NB4 (cell line): Measurements from ENCODE around the gene LCE2A.

Source experiments
- DNase-seq: peaks from one replicate; pipeline ENCODE4 v3.0.0; 2010; ENCODE audit warnings: low read depth
- H3K4me3 ChIP-seq: one replicate; pipeline ENCODE4 v1.5.1; 2011; ENCODE audit warnings: mild to moderate bottlenecking, low read depth, low read length, moderate library complexity
- CTCF ChIP-seq: IDR thresholded peaks from one replicate; pipeline ENCODE4 v1.5.1; 2012; ENCODE audit warnings: low read depth, low read length
- MAX ChIP-seq: IDR thresholded peaks from 2 replicates; pipeline ENCODE4 v1.6.1; 2011; ENCODE audit warnings: low read depth, low read length
- MYC ChIP-seq: IDR thresholded peaks from 2 replicates; pipeline ENCODE4 v1.6.1; 2011; ENCODE audit warnings: low read depth, low read length
- POLR2A ChIP-seq: IDR thresholded peaks from 2 replicates; pipeline ENCODE4 v1.6.1; 2011; ENCODE audit warnings: mild to moderate bottlenecking; ENCODE audit not compliant: insufficient read length; ENCODE audit errors: extremely low read depth

The LCE2A gene

GRCh38 chr1:152737997-152738396, 39.9 kb downstream of the LCE2A start:
- TF ChIP-seq MAX, result no peak
- no peak for TF ChIP-seq CTCF
- no peak for TF ChIP-seq MYC
- TF ChIP-seq POLR2A, result no peak
- DNase-seq, result no peak
- H3K4me3 ChIP-seq, result no peak overlapping the region

- no peak for DNase-seq
- TF ChIP-seq POLR2A (no peak), MAX (no peak), MYC (no peak), CTCF (no peak)
- H3K4me3 ChIP-seq, result no peak overlapping the region
Observed at GRCh38 chr1:152739841-152740240, 41.7 kb downstream of the LCE2A start.

DNA sequence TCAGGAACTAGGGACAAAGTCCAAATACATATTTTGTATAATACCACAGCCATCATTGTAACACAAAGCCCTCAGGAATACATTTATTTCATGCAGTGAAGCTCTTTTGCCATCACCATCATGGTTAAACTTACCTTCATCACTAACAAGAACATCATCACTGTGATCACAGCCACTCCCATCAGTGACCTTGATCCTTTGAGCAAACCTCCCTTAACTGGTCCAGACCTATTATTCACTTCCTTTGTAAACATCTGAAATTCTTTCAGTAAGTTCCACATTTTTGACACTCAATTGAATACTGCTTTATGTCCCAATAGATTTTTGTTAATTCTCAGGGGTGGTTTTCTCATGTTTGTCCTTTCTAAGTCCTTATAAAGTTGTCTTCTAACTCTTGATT, 43.5 kb downstream of the LCE2A start:
- TF ChIP-seq MYC (no peak), POLR2A (no peak), MAX (no peak), CTCF (no peak)
- no peak for DNase-seq
- no peak overlapping the region for H3K4me3 ChIP-seq

DNA sequence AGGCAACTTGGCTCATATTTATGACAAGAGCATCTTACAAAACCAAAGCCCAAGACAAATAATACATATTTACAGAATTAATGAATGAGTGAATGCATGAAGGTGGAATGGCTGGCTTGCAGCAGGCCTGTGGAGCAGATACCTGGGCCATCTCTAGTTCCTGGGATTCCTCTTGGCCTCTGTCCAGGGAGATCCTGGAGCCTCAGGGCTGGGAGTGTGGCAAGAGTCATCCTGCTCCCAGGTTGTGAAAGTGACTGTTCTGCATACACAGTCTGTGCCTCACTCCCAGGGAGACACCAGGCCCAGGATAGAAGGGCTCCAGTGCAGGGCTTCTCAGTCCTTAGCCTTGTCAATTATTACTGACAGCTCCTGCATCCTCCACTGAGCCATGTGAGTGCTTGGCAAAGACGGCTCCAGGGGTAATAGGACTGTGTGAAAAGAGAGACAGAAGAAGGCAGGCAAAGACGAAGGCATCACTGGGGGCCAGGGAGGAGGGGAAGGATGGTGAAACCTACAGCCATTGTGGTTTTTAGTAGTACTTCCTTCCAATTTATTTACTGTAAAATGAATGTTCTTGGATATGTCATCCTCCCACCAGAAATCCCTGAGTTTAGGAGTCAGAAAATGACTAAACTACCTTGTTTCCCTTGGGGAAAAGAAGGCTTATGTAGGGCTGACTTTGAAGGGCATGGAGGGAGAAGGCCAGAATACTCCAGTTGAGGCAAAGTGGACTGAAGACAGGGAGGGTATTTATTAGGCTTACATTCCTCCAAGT, 45.4 kb downstream of the LCE2A start:
- DNase-seq, result no peak
- no peak overlapping the region for H3K4me3 ChIP-seq

DNA sequence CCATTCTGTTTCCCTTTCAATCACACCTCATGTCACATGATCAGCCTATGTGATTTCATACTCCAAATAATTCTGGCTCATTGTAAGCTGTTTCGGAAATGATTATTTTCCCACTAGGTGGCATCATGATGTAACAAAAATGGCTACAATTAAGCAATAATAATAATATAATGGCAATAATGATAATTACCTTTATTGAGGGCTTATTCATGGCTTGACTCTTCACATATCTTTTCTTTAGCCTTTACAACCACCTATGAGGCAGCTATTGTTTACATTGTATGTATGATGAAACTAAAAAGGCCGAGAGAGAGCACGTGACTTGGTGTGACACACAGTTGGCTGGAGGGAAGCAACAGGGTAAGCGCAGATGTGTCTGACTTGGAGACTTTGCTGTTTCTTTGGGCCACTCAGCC, 47.2 kb downstream of the LCE2A start:
- peak; percentile 28 for DNase-seq
- no peak overlapping the region for H3K4me3 ChIP-seq
- TF ChIP-seq MAX (peak; percentile 88), CTCF (no peak), POLR2A (no peak), MYC (no peak)

More for the DNA sequence above, 45.4 kb downstream of the LCE2A start:
- TF ChIP-seq MAX (no peak), MYC (no peak), CTCF (no peak), POLR2A (no peak)
